ENCODE results near the gene CAPN9. TPM values are rescaled to one million over a fixed set of nuclear protein-coding genes. Genes with fewer than 3 reads are reported as not detected.
"Not testable (repeated sequence)": the region's sequence is repeated elsewhere in the genome, so short reads cannot be mapped to it uniquely, and the experiment has no call there.

The CAPN9 gene
- 0.16 TPM for total RNA-seq

GRCh38 chr1:230747127-230747730 is at the start of gene CAPN9:
Gene CAPN9 (plus strand): TSS chr1:230747388. CDS start chr1:230747497, 109 bp downstream.
- DNase-seq, result no peak

- no peak for DNase-seq
Observed at GRCh38 chr1:230698130-230698529, 49.1 kb upstream of the CAPN9 start.

GRCh38 chr1:230698964-230699363 is 48.2 kb upstream of the CAPN9 start:
- not testable (repeated sequence) for DNase-seq

DNA sequence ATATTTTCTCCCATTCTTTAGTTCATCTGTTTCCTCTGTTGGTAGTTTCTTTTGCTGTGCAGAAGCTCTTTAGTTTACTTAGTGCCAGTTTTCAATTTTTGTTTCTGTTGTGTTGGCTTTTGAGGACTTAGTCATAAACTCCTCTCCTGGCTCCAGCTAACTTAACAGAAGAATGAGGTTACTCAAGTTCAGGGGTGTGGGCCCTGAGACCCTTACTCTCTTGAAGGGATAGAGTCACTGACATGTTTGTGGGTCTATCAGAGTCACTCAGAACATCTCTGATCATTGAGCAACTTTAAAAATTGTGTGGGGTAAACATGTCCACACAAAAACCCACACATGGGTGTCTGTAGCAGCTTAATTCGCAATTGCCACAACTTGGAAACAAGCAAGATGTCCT is 47.5 kb upstream of the CAPN9 start:
- DNase-seq, result no peak

DNA sequence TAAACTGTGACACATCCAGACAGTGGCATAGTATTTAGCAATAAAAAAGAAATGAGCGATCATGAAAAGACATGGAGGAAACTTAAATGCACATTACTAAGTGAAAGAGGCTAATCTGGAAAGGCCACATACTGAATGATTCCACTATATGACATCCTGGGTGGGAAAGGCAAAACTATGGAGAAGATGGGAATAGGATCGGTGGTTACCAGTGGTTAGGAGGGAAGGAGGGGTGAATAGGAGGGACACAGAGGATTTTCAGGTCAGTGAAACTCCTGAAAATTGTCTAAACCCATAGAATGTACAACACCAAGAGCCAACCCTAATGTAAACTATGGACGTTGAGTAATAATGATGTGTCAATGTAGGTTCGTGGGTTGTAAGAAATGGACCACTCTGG is 47.1 kb upstream of the CAPN9 start:
- no peak for DNase-seq

- DNase-seq, result no peak
Observed at GRCh38 chr1:230701434-230701833, 45.8 kb upstream of the CAPN9 start.

GRCh38 chr1:230701895-230702768 is 45.1 kb upstream of the CAPN9 start:
- no peak for DNase-seq

- no peak for DNase-seq
Observed at GRCh38 chr1:230702934-230703678, 44.1 kb upstream of the CAPN9 start.

- no peak for DNase-seq
Observed at GRCh38 chr1:230703679-230704385, 43.4 kb upstream of the CAPN9 start.

DNA sequence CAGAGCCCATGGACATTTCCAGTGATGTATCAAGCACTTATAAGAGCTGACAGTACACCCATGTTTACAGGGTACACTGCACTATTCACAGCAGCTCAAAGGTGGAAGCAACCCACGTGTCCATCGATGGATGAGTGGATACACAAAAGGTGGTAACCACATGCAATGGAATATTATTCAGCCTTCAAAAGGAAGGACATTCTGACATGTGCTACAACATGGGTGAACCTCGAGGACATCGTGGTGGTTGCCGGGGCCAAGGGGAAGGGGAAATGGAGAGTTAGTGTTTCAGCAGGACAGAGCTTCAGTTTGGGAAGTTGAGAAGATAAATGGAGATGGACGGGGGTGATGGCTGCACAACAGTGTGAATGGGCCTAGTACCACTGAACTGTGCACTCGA is 42.4 kb upstream of the CAPN9 start:
- DNase-seq, result no peak

- DNase-seq, result no peak
Observed at GRCh38 chr1:230705289-230706019, 41.7 kb upstream of the CAPN9 start.

- DNase-seq, result no peak
Observed at GRCh38 chr1:230706020-230706699, 41.0 kb upstream of the CAPN9 start.

DNA sequence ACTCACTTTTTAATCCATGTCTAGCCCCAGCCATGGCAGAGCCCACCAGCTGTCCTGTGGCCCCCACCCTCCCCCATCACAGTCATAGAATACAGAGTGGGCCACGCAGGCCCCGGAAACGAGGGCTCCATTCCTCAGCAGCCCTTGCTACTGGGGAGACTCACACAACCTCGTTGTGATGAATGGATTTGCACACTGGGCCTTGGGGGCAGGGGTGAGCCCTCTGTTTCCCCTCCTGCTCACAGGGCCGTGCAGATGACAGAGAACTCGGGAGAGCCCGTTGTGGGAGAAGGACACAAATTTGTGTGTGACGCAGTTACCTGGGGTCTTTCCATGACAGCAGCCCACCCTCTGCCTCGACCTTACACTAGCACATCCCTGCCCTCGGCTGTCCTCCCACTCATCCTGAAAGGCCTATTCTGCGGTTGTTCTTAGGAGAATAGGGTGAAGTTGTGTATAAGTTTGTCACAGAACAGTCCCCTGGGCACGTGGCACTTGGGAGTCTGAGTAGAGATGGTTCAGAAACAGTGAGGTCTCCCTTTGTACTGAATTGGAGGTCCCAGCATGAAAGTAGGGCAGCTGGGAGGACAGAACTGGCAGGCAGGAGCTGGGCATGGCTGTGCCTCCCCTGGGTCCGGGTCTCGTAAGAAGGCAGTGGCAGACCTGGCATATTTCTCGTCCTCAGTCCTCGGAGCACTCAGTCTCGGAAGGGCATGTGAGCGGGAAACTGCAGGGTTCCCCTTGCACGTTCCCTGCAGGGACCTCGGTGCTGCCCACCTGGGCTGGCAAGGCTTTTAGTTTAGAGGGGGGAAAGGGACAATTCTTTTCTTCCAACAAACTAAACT is 40.1 kb upstream of the CAPN9 start:
- DNase-seq, result no peak

GRCh38 chr1:230707732-230708630 is 39.2 kb upstream of the CAPN9 start:
- no peak for DNase-seq

- no peak for DNase-seq
Observed at GRCh38 chr1:230708631-230709580, 38.3 kb upstream of the CAPN9 start.

- no peak for DNase-seq
Observed at GRCh38 chr1:230709619-230710542, 37.3 kb upstream of the CAPN9 start.

- no peak for DNase-seq
Observed at GRCh38 chr1:230710543-230710904, 36.7 kb upstream of the CAPN9 start.

All from occipital lobe (tissue), 2 donors.